NK-92 treated with Interleukin-12 subunit alpha and Interleukin-12 subunit beta, amount 100 ng/mL, for 24 hours (cell line): ENCODE measurements around the gene PRM1.
A peak's percentile ranks its signal among the peaks of the same experiment; 100 is the strongest.
"Not testable (repeated sequence)": the region's sequence is repeated elsewhere in the genome, so short reads cannot be mapped to it uniquely, and the experiment has no call there.

Experiments used
- DNase-seq: peaks from one replicate; lab custom pipeline; 2025; lab: John Stamatoyannopoulos, UW

Gene PRM1

DNA sequence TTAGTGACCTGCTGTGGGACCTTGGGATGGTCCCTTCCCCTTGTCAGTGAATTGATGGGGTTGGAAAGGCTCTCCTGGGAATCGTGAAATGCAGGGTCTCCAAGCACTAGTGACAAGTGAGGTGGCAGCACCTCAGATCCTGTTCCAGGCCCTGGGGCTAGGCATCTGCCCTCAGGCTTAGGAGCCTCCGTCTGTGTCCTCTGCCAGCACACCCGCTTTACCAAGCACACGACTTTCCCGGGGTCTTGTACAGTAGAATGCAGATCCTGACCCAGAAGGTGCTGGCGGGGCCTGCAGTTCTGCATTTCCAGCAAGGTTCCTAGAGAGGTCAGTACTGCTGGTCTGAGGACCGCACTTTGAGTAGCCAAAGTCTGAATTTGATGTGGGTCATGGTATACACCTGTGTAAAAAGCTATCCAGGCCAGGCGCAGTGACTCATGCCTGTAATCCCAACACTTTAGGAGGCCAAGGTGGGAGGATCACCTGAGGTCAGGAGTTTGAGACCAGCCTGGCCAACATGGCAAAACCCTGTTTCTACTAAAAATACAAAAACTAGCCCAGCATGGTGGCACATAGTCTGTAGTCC lies 33.3 kb upstream of the PRM1 start:
- DNase-seq: no peak

DNA sequence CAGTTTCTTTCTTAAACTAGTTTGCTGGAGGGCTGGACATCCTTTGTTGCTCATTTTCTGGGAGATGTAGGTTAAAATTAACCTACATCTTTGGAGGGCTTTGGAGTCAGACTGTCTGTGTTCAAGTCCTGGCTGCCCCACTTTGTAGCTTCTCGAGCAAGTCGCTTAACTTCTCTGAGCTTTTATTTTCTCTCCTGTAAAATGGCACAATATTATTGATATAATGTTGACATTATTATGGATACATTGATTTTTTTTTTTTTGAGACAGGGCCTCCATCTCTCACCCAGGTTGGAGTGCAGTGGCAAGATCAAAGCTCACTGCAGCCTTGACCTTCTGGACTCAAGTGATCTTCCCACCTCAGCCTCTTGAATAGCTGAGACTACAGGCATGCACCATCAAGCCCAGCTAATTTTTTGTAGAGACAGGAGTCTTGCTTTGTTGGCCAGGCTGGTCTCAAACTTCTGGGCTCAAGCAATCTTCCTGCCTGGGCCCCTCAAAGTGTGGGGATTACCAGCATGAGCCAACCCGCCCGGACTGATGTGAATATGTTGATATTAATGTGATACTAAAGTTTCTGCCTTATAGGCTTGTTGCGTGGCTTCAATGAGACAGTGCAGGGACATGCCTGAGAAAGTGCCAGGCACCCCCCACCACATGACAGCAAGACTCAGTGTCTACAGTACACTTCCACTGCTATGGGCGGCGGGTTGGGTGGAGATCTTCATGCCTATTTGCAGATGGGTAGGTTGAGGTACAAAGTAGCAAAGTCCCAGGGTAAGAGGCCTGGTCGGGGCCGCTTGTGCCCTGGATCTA lies 32.6 kb upstream of the PRM1 start:
- DNase-seq: peak; percentile 2

DNA sequence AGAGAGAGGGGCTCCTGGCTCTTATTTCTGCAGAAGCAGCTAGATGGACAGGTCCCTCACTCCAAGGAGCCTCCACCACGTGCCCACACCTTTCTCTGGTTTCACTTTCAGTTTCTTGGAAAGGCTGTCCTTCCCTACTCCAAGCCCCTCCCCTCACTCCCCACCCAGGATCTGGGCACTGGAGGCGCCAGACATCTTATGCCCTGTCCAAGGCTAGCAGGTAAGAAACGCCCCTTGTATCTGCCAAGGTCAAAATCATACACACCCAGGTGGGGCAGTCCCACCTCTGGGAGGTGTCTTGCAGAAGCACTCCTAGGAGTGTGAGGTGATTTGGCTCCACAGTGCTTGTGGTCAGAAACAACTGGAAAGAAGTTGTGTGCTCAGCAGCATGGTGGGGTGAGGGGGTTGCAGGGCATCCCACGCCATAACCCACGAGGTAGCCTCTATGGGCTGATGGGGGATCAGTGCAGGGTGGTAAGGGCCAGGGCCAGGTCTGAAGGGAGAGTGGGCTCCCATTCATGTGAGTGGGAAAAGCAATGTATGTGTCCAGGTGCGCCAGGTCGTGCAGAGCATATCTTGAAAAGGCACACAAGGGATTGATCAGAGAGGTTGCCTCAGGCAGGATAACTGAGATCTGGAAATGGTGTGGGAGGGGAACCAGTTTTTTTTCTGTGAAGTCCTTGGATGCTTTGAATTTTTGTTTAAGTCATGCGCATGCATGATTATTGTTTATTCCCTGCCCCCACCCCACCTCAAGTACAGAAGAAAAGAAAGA lies 31.8 kb upstream of the PRM1 start:
- DNase-seq: peak; percentile 8

DNA sequence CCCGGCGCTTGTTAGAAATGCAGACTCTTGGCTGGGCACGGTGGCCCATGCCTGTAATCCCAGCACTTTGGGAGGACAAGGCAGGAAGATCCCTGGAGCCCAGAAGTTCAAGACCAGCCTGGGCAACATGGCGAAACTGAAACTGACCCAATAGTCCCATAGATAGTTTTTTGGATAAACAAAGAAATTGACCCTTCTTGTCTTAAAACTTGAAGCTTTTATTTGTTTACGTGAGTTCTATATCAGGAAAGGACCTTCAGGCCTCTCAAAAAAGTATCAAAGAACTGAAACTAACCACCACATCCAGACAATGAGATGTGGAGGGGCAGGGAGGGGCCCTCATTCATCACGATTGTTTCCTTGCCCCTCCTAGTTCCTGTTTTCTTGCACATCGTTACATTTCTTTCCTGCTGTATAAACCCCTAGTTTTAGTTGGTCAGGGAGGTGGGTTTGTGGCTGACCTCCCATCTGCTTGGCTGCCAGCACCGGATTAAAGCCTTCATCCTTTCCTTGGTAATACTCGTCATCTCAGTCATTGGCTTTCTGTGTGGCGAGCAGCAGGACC lies 29.9 kb upstream of the PRM1 start:
- no peak for DNase-seq

- no peak for DNase-seq
Observed at GRCh38 chr16:11310634-11310977, 29.5 kb upstream of the PRM1 start.

DNA sequence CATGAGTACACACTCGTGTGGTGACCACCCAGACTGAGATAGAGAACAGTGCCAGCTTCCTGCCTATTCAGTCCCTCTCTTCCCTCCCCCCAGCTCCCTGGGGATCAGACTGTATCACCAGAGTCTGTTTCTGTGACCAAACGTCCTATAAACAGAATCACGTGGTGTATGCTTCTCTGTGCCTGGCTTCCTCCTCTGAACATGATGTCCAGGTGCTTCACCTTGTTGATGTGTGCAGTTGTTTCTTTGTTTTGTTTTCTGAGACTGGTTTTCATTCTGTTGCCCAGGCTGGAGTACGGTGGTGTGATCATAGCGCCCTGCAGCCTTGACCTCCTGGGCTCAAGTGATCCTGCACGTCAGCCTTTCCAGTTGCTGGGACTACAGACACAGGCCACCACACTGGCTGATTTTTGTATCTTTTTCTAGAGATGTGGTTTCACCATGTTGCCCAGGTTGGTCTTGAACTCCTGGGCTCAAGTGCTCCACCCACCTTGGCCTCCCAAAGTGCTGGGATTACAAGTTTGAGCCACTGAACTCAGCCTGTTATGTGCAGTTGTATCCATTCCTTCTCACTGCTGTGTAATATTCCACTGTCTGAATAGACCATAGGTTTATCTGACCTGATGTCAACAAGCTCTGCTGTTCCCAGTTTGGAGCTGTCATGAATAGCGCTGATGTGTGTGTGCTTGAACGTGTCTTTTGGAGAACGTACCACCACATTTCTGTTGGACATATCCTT lies 28.9 kb upstream of the PRM1 start:
- no peak for DNase-seq

GRCh38 chr16:11308493-11309283 lies 27.6 kb upstream of the PRM1 start:
- no peak for DNase-seq

DNA sequence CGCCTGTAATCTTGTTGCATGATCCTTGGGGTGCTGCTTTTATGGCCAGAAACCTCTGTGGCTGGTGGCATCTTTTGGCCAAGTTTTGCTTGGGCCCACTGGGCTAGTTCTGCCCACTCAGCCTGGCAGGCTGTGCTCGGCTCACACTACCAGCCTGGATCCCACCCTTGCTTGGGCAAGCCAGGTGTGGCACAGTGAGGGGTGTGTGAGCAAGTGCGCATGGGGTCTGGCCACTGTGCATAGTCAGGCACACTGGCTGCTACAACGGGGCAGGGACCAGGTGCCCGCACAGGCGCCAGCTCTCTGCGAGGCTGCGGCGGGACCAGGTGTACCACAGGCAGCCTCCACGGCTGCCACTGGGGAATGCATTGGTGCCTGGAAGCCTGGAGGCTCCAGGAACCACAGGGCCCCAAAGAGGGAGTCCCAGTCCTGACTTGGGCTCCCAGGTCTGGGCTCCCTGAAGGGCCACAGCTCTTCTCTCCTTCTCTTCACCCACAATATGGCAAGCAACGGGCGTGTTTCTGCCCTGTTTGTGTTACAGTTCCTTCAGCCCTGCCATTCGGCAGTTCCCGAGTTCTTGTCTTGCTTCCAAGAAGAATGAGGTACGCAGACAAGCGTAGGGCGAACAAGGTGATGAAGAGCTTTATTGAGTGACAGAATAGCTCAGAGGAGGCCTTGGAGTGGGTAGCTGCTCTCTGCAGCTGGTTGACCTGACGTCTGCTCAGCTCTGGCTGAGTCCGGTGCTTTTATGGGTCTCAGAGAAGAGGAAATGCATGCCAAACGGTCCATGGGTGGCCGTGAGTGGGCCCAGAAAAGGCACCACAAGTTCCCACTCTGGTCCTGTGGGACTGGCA lies 26.7 kb upstream of the PRM1 start:
- no peak for DNase-seq

DNA sequence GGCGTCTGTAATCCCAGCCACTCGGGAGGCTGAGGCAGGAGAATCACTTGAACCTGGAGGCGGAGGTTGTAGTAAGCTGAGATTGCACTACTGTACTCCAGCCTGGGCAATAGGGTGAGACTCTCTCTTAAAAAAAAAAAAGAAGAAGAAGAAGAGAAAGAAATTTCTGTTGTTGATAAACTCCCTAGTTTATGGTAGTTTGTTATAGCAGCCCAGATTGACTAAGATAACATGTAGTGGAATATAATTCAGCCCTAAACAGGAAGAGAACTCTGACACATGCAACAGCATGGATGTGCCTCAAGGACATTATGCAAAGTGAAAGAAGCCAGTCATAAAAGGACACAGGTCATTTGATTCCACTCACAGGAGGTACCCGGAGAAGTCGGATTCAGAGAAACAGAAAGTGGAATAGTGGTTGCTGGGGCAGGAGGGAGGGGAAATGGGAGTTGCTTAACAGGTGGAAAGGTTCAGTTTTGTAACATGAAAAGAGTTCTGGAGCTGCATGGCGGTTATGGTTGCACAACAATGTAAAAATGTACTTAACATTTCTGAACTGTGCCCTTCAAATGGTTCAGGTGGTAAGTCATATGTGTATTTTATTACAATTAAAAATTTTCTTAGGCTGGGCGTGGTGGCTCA lies 26.0 kb upstream of the PRM1 start:
- no peak for DNase-seq

DNA sequence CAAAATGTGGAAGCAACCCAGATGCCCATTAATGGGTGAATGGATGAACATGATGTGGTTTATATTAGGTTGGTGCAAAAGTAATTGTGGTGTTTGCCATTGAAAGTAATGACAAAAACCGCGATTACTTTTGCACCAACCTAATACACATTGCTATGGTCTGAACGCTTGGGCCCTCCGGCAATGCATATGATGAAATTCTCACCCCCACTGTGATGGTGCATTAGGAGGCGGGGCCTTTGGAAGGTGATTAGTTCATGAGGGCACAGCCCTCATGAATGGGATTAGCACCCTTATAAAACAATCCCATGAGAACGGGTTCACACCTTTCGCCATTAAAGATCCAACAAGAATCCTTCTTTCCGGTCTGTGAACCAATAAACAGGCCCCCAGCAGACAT lies 25.3 kb upstream of the PRM1 start:
- DNase-seq: no peak

- DNase-seq: no peak
Observed at GRCh38 chr16:11303405-11304138, 22.4 kb upstream of the PRM1 start.

GRCh38 chr16:11302977-11303376 lies 21.8 kb upstream of the PRM1 start:
- no peak for DNase-seq

DNA sequence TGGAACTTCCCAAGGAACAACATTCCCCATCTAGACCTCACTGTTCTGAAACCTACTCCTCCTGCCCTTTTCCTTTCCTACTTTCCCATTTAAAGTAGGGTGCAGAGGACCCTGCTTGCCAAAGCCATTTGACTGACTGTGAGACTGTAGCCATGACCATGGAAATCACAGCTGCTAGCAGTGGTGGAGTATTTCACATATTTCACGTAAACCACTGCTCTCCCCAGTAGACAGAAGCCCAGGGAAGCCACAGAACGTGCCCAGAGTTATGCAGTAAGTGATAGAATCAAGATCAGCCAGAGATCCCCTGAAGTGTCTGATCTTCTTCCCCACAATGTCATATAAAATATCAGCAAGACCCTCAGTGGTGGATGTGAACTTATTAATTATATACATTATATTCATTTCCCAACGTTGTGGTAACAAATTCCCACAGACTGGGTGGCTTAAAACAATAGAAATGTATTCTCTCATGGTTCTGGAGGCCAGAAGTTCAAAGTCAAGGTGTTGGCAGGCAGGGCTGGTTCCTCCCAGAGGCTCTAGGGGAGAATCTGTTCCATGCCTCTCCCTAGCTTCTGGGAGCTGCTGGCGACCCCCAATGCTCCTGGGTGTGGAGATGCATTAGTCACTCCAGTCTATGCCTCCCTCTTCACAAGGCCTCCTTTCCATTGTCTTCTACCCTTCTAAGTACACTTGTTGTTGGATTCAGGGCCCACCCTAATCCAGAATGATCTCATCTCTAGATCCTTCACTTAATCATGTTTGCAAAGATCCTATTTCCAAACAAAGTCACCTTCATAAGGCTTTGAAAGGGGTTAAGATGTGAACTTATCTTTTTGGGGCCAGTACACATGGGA lies 20.7 kb upstream of the PRM1 start:
- DNase-seq: no peak

GRCh38 chr16:11300560-11300892 lies 19.4 kb upstream of the PRM1 start:
- DNase-seq: no peak

- no peak for DNase-seq
Observed at GRCh38 chr16:11299865-11300559, 18.9 kb upstream of the PRM1 start.

DNA sequence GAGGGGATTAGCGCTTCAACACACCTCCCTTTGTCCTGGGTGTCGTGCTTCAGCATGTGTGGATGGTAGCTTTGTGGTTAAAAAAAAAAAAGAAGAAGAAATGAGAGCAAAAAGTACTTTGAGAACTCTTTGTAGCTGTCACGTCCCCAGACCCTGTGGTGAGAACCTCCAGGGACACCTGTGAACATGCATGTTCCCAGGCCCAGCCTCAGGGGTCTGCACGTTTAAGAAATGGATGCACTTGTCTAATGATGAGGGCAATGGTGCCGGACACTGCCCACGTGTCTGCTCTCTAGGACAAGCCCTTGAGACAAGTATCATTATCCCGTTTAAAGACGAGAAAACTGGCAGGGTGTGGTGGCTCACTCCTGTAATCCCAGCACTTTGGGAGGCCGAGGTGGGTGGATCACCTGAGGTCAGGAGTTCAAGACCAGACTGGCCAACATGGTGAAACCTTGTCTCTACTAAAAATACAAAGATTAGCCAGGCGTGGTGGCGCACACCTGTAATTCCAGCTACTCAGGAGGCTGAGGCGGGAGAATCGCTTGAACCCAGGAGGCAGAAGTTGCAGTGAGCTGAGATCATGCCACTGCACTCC lies 17.9 kb upstream of the PRM1 start:
- DNase-seq: not testable (repeated sequence)
